HepG2 (cell line): ENCODE data around the gene SRRM4. TPM values are rescaled to one million over a fixed set of nuclear protein-coding genes. Genes with fewer than 3 reads are reported as not detected.

Experiments
- ATAC-seq: fragments of 200-7000 bp; cut with Tn5 transposase; 3 replicates; pipeline ENCODE4 v1.9.1; 2020; ENCODE audit warnings: mild to moderate bottlenecking, moderate library complexity
- BruUV-seq: library from RNA; stranded (reverse); fragments of 400-500 nt; replicated peaks from 2 replicates; lab custom pipeline; 2021; lab: Mats Ljungman, UMichigan
- CTCF ChIA-PET: fragments of 300-600 bp; formaldehyde crosslinking; extraction: SDS; loops from one replicate; lab custom pipeline; 2021; ENCODE audit warnings: low total read pairs, inconsistent platforms, low intra/inter-chr PET ratio; lab: Yijun Ruan, JAX
- POLR2A ChIA-PET: fragments of 350-600 bp; sonication (Branson Sonifier 250); formaldehyde crosslinking; loops from one replicate; lab custom pipeline; 2020; ENCODE audit warnings: antibody characterized with exemption, inconsistent platforms; lab: Yijun Ruan, JAX
- DNase-seq: peaks from one replicate; pipeline ENCODE4 v3.0.0-alpha.2; 2015; ENCODE audit warnings: low spot score
- FAIRE-seq: peaks from 3 replicates; lab custom pipeline; 2011; peaks lifted over from hg19 to GRCh38; lab: Jason Lieb, UNC
- H2AFZ ChIP-seq: one replicate; pipeline ENCODE4 v1.6.1; 2011; ENCODE audit warnings: low read length, inconsistent platforms
- H3K27ac ChIP-seq: fragments of 300-600 bp; 3 replicates; pipeline ENCODE4 v1.8.0; 2011; ENCODE audit warnings: mixed run types, mild to moderate bottlenecking, mixed read lengths, low read length, inconsistent platforms; ENCODE audit not compliant: insufficient read depth; ENCODE audit errors: extremely low read length
- H3K27me3 ChIP-seq, 2 experiments: fragments of 200-600 bp in 1 of 2; 2 replicates in 1 of 2; 3 replicates in 1 of 2; pipeline versions ENCODE4 v1.6.0 to v1.8.0; 2011; ENCODE audit warnings: low read length in 2 of 2, mild to moderate bottlenecking in 2 of 2, moderate library complexity in 2 of 2, inconsistent platforms in 1 of 2; ENCODE audit not compliant: insufficient read depth in 2 of 2, control insufficient read depth in 1 of 2
- H3K36me3 ChIP-seq, 2 experiments: fragments of 200-600 bp in 1 of 2; replicated peaks in 1 of 2; 2 replicates in 1 of 2; 3 replicates in 1 of 2; pipeline versions ENCODE4 v1.5.1 to v1.8.0; 2011; ENCODE audit warnings: low read length in 2 of 2, inconsistent platforms in 1 of 2; ENCODE audit not compliant: insufficient read depth in 2 of 2, control insufficient read depth in 1 of 2
- H3K4me1 ChIP-seq: 2 replicates; pipeline ENCODE4 v1.5.1; 2012; ENCODE audit warnings: low read length, inconsistent platforms; ENCODE audit not compliant: insufficient read depth
- H3K4me2 ChIP-seq: 2 replicates; pipeline ENCODE4 v1.6.0; 2011; ENCODE audit warnings: low read depth, low read length, inconsistent platforms
- H3K4me3 ChIP-seq, 3 experiments: fragments of 200-600 bp in 1 of 3; sonication (generic), shearing (Covaris generic) in 1 of 3; replicated peaks in 1 of 3; 2 replicates each; pipeline ENCODE4 v1.5.1; 2011 to 2016; ENCODE audit warnings: low read length in 3 of 3, inconsistent platforms in 2 of 3, low read depth in 2 of 3, mild to moderate bottlenecking in 2 of 3, control low read depth in 1 of 3, mixed read lengths in 1 of 3; ENCODE audit not compliant: insufficient read depth in 1 of 3
- H3K79me2 ChIP-seq: one replicate; pipeline ENCODE4 v1.6.1; 2011; ENCODE audit warnings: low read length, inconsistent platforms; ENCODE audit not compliant: insufficient read depth
- H3K9ac ChIP-seq: 2 replicates; pipeline ENCODE4 v1.6.0; 2011; ENCODE audit warnings: mild to moderate bottlenecking, low read depth, low read length, inconsistent platforms; ENCODE audit not compliant: insufficient read depth
- H3K9me3 ChIP-seq: 2 replicates; pipeline ENCODE4 v1.5.1; 2012; ENCODE audit warnings: mild to moderate bottlenecking, low read length
- H4K20me1 ChIP-seq: 2 replicates; pipeline ENCODE4 v1.6.0; 2011; ENCODE audit warnings: inconsistent platforms, mild to moderate bottlenecking, low read length, moderate library complexity; ENCODE audit not compliant: insufficient read depth
- ATF7 ChIP-seq, 2 experiments: fragments of 450-650 bp in 1 of 2; sonication (generic) in 1 of 2; formaldehyde crosslinking in 1 of 2; IDR thresholded peaks; 2 replicates each; pipeline versions ENCODE4 v1.4.0 to v1.6.1; 2016 to 2020; ENCODE audit warnings: antibody characterized with exemption in 1 of 2, mild to moderate bottlenecking in 1 of 2, missing genetic modification reagents in 1 of 2
- CREB1 ChIP-seq, 2 experiments: fragments of 450-650 bp in 1 of 2; IDR thresholded peaks; 2 replicates each; pipeline ENCODE4 v1.6.1; 2016 to 2017; ENCODE audit warnings: control low read depth in 1 of 2, mild to moderate bottlenecking in 1 of 2, missing compliant biosample characterization in 1 of 2, missing genetic modification characterization in 1 of 2
- KLF11 ChIP-seq: IDR thresholded peaks from 2 replicates; pipeline ENCODE4 v1.6.1; 2016; ENCODE audit warnings: missing compliant biosample characterization
- KLF9 ChIP-seq: IDR thresholded peaks from 2 replicates; pipeline ENCODE4 v1.6.1; 2016; ENCODE audit warnings: low read depth
- MIER2 ChIP-seq: IDR thresholded peaks from 2 replicates; pipeline ENCODE4 v1.6.1; 2016; ENCODE audit warnings: missing biosample characterization, missing genetic modification reagents
- RCOR2 ChIP-seq: IDR thresholded peaks from 2 replicates; pipeline ENCODE4 v1.6.1; 2016; ENCODE audit warnings: missing biosample characterization, missing genetic modification reagents
- SRSF1 ChIP-seq: fragments of 200-400 bp; formaldehyde crosslinking; optimal IDR thresholded peaks from 2 replicates; pipeline ENCODE3; 2017; ENCODE audit warnings: mild to moderate bottlenecking, low read depth, low read length, moderate library complexity
- YY1 ChIP-seq: IDR thresholded peaks from 2 replicates; pipeline ENCODE4 v1.6.1; 2011; ENCODE audit warnings: low read length, low read depth, moderate library complexity, mild to moderate bottlenecking; ENCODE audit not compliant: insufficient read depth, insufficient replicate concordance
- ZBTB21 ChIP-seq: sonication (generic); formaldehyde crosslinking; IDR thresholded peaks from 2 replicates; pipeline ENCODE4 v1.4.0; 2020; ENCODE audit warnings: missing genetic modification reagents
- ZNF333 ChIP-seq: sonication (generic); formaldehyde crosslinking; IDR thresholded peaks from 2 replicates; pipeline ENCODE4 v1.4.0; 2020; ENCODE audit warnings: mild to moderate bottlenecking, missing genetic modification reagents, borderline replicate concordance
- ZNF501 ChIP-seq: sonication (generic); formaldehyde crosslinking; IDR thresholded peaks from 2 replicates; pipeline ENCODE4 v1.5.1; 2020; ENCODE audit warnings: mild to moderate bottlenecking, moderate library complexity, missing genetic modification reagents
- ZNF7 ChIP-seq: IDR thresholded peaks from 2 replicates; pipeline ENCODE4 v1.6.1; 2016; ENCODE audit warnings: missing biosample characterization, missing genetic modification reagents
- ZNF768 ChIP-seq: sonication (generic); formaldehyde crosslinking; IDR thresholded peaks from 2 replicates; pipeline ENCODE4 v1.4.0; 2020; ENCODE audit warnings: missing genetic modification reagents
- WGBS: methylation state at CpG from one replicate; pipeline ENCODE4 v1.1.6; 2017; ENCODE audit warnings: low lambda C conversion rate; 5-methylcytosine and 5-hydroxymethylcytosine counted together
- in situ Hi-C: cut with HindIII; loops from 2 replicates; pipeline ENCODE4 v1.10.0; 2017; ENCODE audit warnings: low pct_unique_long_range_greater_than_20kb; ENCODE audit not compliant: extremely low pct_ligation_motif_present
- intact Hi-C: fragments of 100-400 bp; cut with micrococcal nuclease; formaldehyde crosslinking; loops from one replicate; pipeline ENCODE4 v1.10.0; 2022; ENCODE audit not compliant: unreplicated experiment
- polyA plus RNA-seq, 8 experiments: library from polyadenylated mRNA; depleted of rRNA in 3 of 8; stranded (reverse) in 7 of 8; unstranded in 1 of 8; fragments of >200 nt; fragmentation: Illumina TruSeq in 4 of 8; extraction: Trizol in 4 of 8; gene quantifications; 2 replicates each; pipeline versions ENCODE4 v1.2.1 to v1.2.3, GENCODE V29; 2011 to 2016; ENCODE audit warnings: low read depth in 4 of 8, missing spikeins in 1 of 8, mixed read lengths in 1 of 8; ENCODE audit not compliant: insufficient read depth in 1 of 8
- total RNA-seq, 5 experiments: library from RNA; depleted of rRNA; stranded (reverse); fragments of >200 nt; fragmentation: Illumina TruSeq; extraction: Trizol; gene quantifications; 2 replicates each; pipeline ENCODE4 v1.2.3, GENCODE V29; 2016; ENCODE audit warnings: low read depth in 1 of 5
- TF ChIP-seq, protein P1 (sequence below): sonication (generic); formaldehyde crosslinking; IDR thresholded peaks from 2 replicates; pipeline ENCODE4 v1.5.0; 2020; ENCODE audit warnings: missing genetic modification reagents, mild to moderate bottlenecking, borderline replicate concordance
- TF ChIP-seq, protein P2 (sequence below): sonication (generic); formaldehyde crosslinking; IDR thresholded peaks from 2 replicates; pipeline ENCODE4 v1.8.0; 2022; ENCODE audit warnings: mild to moderate bottlenecking, missing genetic modification reagents

The SRRM4 gene
- total and polyA plus RNA-seq, 2 of the 13 experiments (the other 11 are each of a cell fraction or from before 2014, with no cell fraction given) = not detected

DNA sequence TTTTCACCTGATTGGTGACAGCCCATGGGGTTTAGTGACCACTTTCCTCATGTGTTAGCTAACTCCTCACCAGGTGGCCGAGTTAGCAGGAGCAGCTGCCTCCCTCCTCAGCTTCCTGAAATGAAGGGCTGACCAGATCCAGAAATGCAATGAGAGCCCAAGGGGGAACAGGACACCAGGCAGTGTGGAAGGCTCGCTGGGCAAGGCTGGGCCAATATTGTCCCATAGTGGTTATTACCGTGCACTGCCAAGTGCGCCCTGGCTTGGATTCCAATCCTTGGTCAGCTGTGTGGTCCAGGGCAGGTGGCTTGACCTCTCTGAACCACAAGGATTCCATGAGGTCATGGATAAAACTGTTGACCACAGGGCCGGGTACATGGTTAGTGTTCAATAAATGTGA lies 193.7 kb downstream of the SRRM4 start:
- TF ChIP-seq KLF9 (CRISPR knock-in tag) (no peak), ZNF768 (CRISPR knock-in tag) (peak; percentile 93)
- TF ChIP-seq, all 625 proteins: peak for 1
- in situ Hi-C loops = no loop called here
- no peaks in the 10 kb centered on the region for H3K79me2 ChIP-seq
- H3K9ac ChIP-seq = no peak overlapping the region
- no peaks in the 10 kb centered on the region for H4K20me1 ChIP-seq
- BruUV-seq = no TSS peak
- ATAC-seq (no peak), FAIRE-seq (no peak), DNase-seq (no peak)
- H3K4me3 ChIP-seq = no peak overlapping the region
- peaks cover 16% of the 10 kb centered on the region; the same call in 1 of the 2 replicates for H3K4me1 ChIP-seq
- intact Hi-C loops = no loop called here
- ChIA-PET POLR2A (no interaction called here), CTCF (no interaction called here)
- 13% methylated on average over 2 of the region's 5 CpGs for WGBS
- H3K36me3 ChIP-seq = no peaks in the 10 kb centered on the region
- H3K4me2 ChIP-seq = no peak overlapping the region
- H3K27ac ChIP-seq = no peak overlapping the region
- H3K9me3 ChIP-seq = no peaks in the 10 kb centered on the region
- peaks cover 0 to 17% of the 10 kb centered on the region in 2 experiments; a peak in 3 of 5 replicates for H3K27me3 ChIP-seq
- H2AFZ ChIP-seq = no peak overlapping the region

DNA sequence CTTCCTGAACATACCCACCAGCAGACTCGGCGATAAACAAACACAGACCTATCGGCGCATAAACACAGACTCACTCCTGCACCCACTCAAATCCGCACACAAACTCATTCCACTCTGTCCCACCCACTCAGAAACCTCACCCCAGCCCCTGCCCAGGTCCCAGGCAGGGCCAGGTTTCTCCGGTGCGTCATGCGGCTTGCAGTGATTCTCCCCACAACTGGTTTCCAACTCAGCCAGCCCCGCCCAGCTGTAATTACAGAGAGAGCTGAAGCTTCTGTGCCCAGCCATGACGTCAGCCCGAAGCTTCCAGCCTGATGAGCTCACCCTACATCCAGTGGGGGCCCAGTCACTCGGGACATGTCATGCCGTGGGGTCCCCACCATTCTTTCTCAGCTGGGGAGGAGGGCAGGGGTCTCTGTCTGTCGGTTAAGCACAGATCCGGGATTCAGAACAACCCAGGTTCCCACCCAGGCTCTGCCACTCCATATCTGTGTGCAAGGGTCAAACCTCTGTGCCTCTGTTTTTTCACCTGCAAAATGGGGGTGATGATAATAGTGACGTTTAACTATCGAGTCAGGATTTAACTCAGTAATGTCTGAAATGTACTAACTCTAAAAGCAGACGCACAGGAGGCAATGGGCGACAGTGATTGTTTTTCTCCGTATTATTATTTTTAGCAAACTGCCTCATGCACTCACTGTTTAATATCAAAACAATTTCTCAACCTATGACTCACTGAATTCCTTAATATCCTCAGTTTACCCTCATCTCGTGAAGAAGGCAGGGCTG lies 195.1 kb downstream of the SRRM4 start:
- Histone ChIP-seq H3K4me1 (peaks cover 17% of the 10 kb centered on the region; the same call in 1 of the 2 replicates), H3K79me2 (no peaks in the 10 kb centered on the region), H3K36me3 (no peaks in the 10 kb centered on the region), H3K27ac (no peak overlapping the region), H3K4me2 (no peak overlapping the region), H3K9me3 (no peaks in the 10 kb centered on the region), H3K27me3 (peaks cover 0 to 17% of the 10 kb centered on the region in 2 experiments; a peak in 3 of 5 replicates), H4K20me1 (no peaks in the 10 kb centered on the region), H2AFZ (no peak overlapping the region), H3K4me3 (no peak overlapping the region), H3K9ac (no peak overlapping the region)
- DNase-seq (peak; percentile 15), ATAC-seq (no peak), FAIRE-seq (no peak)
- in situ Hi-C loops (no loop called here), intact Hi-C loops (no loop called here)
- POLR2A ChIA-PET = no interaction called here
- CTCF ChIA-PET = no interaction called here
- WGBS = 36% methylated on average over 20 of the region's 21 CpGs
- TF ChIP-seq CREB1 (IDR thresholded peaks at IDR 0.05) (peak; percentile 85), CREB1 (CRISPR knock-in tag; IDR thresholded peaks at IDR 0.05) (no peak), YY1 (no peak), SRSF1 (no peak), ATF7 (IDR thresholded peaks at IDR 0.05) (peak; percentile 79), ATF7 (CRISPR knock-in tag; IDR thresholded peaks at IDR 0.05) (no peak), MIER2 (CRISPR knock-in tag) (no peak), ZNF501 (CRISPR knock-in tag) (no peak), ZNF333 (no peak), ZBTB21 (CRISPR knock-in tag) (peak; percentile 28; the same call in 1 of the 2 replicates), ZNF7 (no peak), KLF11 (CRISPR knock-in tag) (no peak), RCOR2 (CRISPR knock-in tag) (no peak)
- TF ChIP-seq, protein P1, sequence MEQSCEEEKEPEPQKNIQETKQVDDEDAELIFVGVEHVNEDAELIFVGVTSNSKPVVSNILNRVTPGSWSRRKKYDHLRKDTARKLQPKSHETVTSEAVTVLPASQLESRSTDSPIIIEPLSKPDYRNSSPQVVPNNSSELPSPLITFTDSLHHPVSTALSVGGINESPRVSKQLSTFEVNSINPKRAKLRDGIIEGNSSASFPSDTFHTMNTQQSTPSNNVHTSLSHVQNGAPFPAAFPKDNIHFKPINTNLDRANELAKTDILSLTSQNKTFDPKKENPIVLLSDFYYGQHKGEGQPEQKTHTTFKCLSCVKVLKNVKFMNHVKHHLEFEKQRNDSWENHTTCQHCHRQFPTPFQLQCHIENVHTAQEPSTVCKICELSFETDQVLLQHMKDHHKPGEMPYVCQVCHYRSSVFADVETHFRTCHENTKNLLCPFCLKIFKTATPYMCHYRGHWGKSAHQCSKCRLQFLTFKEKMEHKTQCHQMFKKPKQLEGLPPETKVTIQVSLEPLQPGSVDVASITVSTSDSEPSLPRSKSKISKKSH (CRISPR knock-in tag) = no peak
- TF ChIP-seq, protein P2, sequence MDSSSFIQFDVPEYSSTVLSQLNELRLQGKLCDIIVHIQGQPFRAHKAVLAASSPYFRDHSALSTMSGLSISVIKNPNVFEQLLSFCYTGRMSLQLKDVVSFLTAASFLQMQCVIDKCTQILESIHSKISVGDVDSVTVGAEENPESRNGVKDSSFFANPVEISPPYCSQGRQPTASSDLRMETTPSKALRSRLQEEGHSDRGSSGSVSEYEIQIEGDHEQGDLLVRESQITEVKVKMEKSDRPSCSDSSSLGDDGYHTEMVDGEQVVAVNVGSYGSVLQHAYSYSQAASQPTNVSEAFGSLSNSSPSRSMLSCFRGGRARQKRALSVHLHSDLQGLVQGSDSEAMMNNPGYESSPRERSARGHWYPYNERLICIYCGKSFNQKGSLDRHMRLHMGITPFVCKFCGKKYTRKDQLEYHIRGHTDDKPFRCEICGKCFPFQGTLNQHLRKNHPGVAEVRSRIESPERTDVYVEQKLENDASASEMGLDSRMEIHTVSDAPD (CRISPR knock-in tag) = no peak
- BruUV-seq = no TSS peak
